ENCODE results near the gene KDM2B.
"Not testable (repeated sequence)": the region's sequence is repeated elsewhere in the genome, so short reads cannot be mapped to it uniquely, and the experiment has no call there.

KDM2B gene

DNA sequence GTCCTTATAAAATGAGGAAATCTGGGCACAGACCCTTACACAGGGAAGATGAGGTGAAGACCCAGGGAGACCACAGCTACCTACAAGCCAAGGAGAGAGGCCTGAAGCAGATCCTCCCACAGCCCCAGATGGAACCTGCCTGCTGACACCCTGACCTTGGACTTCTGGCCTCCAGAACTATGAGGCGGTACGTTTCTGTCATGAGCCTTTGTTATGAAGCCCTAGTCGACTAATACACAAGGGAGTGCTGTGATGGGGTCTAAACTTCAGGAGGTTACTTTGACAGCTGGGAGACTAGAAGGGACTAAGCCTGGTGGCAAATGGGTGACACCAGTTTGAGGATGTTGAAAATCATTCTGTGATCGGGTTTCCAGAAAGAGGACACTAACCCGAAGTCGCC, 95.9 kb downstream of the KDM2B start:
- CTCF ChIA-PET = no interaction called here
- TF ChIP-seq, protein P1, sequence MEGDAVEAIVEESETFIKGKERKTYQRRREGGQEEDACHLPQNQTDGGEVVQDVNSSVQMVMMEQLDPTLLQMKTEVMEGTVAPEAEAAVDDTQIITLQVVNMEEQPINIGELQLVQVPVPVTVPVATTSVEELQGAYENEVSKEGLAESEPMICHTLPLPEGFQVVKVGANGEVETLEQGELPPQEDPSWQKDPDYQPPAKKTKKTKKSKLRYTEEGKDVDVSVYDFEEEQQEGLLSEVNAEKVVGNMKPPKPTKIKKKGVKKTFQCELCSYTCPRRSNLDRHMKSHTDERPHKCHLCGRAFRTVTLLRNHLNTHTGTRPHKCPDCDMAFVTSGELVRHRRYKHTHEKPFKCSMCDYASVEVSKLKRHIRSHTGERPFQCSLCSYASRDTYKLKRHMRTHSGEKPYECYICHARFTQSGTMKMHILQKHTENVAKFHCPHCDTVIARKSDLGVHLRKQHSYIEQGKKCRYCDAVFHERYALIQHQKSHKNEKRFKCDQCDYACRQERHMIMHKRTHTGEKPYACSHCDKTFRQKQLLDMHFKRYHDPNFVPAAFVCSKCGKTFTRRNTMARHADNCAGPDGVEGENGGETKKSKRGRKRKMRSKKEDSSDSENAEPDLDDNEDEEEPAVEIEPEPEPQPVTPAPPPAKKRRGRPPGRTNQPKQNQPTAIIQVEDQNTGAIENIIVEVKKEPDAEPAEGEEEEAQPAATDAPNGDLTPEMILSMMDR (IDR thresholded peaks at IDR 0.05; ENCODE audit: control extremely low read depth, extremely low read depth, low read depth, missing control alignments) = no peak

DNA sequence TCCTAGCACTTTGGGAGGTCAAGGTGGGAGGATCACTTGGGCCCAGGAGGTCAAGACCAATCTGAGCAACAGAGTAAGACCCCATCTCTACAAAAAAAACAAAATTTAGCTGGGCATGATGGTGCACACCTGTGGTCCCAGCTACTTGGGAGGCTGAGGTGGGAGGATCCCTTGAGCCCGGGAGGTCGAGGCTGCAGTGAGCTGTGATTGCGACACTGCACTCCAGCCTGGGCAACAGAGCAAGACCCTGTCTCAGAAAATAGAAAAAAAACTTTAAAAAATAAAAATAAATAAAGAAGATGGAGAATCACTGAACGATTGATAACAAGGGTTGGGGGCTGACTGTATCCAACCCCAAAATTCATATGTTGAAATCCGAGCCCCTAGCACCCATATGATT, 96.3 kb downstream of the KDM2B start:
- POLR2A ChIA-PET = interaction anchor here (0.6 kb wide), 1 partner anchor 1491 kb away, joined by 4 read pairs; no protein-coding TSS in a partner anchor
- CTCF ChIA-PET = not testable (repeated sequence)

More for the DNA sequence above, 95.9 kb downstream of the KDM2B start:
- no peak for DNase-seq (ENCODE audit: extremely low spot score)
- POLR2A ChIA-PET = interaction anchor here (0.6 kb wide), 1 partner anchor 1491 kb away, joined by 4 read pairs; no protein-coding TSS in a partner anchor

DNA sequence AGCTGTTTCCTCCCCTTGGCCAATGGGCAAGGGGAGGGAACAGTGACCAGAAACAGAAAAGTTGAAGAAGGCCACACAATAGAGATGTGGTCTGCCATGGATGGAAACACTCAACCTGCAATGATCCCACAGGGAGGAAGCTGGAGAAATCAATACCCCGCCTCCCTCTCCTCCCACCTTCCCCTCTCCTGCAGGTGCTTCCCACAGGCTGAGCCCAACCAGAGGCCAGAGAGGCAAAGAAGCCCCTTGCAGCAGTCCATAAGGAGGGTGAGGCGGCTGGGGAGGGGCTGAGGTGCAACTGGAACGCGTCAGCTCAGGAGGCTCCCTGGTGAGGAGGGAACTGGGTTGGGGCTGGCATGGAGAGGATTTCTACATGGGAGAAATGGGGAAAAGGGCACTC, 96.9 kb downstream of the KDM2B start:
- DNase-seq (ENCODE audit: extremely low spot score) = no peak
- POLR2A ChIA-PET = no interaction called here
- CTCF ChIA-PET = interaction anchor here (1.0 kb wide), 1 partner anchor 10 kb away, joined by 4 read pairs; no protein-coding TSS in a partner anchor
- TF ChIP-seq, protein P1 (IDR thresholded peaks at IDR 0.05; ENCODE audit: control extremely low read depth, extremely low read depth, low read depth, missing control alignments) = no peak

More for the DNA sequence above, 96.3 kb downstream of the KDM2B start:
- not testable (repeated sequence) for DNase-seq (ENCODE audit: extremely low spot score)

DNA sequence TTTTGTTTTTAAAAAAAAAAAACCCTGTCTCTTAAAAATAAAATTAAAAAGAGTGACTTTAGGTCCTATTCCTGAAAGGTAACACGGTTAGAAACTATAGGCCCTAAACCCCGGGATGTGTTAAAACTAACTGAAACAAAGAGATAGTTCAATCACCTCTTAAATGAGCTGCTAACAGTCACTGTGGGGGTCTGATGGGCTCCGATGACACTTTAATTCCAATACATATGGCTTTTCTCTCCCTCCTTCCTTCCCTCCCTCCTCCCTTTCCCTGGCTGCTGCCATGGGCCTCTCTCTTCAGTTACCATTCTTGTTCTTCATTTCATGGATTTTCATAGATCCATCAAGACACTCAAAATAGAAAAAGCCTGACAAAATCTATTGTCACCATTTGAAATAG, 104.3 kb downstream of the KDM2B start:
- no peak for DNase-seq (ENCODE audit: extremely low spot score)
- ChIA-PET POLR2A (interaction anchor here (0.7 kb wide), 1 partner anchor 32 kb away, joined by 3 read pairs; no protein-coding TSS in a partner anchor), CTCF (interaction anchor here (1.0 to 5.1 kb wide), 5 partner anchors 15 to 206 kb away, joined by 4 to 24 read pairs (median 8); no protein-coding TSS in a partner anchor)
- TF ChIP-seq, protein P1 (IDR thresholded peaks at IDR 0.05; ENCODE audit: control extremely low read depth, extremely low read depth, low read depth, missing control alignments) = no peak

DNA sequence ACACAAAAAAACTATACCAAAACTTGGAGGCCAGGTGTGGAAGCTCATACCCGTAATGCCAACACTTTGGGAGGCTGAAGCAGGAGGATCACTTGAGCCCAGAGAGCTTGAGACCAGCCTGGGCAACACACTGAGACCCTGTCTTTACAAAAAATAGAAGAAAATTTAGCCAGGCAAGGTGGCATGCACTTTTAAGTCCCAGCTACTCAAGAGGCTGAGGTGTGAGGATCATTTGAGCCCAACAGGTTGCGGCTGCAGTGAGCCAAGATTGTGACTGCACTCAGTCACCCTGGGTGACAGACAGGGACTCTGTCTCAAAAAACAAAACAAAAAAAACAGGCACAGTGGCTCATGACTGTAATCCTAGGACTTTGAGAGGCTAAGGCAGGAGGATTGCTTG, 105.5 kb downstream of the KDM2B start:
- ChIA-PET POLR2A (no interaction called here), CTCF (interaction anchor here (1.0 to 1.3 kb wide), 2 partner anchors 13 to 33 kb away, joined by 3 read pairs; no protein-coding TSS in a partner anchor)
- TF ChIP-seq, protein P1 (IDR thresholded peaks at IDR 0.05; ENCODE audit: control extremely low read depth, extremely low read depth, low read depth, missing control alignments) = no peak
- no peak for DNase-seq (ENCODE audit: extremely low spot score)

DNA sequence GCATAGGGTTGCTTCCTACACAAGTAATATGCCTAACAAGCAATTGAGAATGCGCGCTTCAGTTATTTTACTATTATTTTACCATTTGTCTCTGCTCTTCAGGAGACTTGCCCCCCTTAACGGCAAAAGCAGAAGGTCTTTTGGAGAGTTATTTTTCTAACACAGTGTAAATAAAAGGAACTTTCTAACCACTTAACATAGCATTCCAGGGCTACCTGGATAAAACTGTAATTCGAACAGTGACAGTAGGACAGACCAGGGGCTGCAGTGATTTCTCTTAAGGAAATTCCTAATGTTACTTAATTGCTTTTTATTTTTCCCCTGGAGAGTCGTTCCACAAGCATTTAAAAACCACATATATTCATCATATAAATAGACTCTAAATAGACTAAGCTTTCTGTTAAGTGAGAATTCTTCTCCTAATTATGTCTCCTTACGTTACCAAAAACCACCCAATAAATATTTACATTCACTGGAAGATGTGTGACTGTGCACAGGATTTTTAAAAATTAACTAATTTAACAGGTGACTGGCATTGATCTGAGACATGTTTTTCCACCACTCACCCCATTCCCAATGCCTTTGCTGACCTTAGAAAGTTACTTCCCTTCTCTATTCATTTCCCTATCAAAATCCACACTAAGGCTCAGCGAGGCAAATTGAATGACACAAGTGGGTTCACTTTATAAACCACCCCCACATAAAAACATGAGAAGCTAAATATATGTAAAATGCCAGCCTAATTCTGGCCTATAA, 108.5 kb downstream of the KDM2B start:
- TF ChIP-seq, protein P1 (IDR thresholded peaks at IDR 0.05; ENCODE audit: control extremely low read depth, extremely low read depth, low read depth, missing control alignments) = no peak
- DNase-seq (ENCODE audit: extremely low spot score) = no peak
- ChIA-PET CTCF (no interaction called here), POLR2A (no interaction called here)

DNA sequence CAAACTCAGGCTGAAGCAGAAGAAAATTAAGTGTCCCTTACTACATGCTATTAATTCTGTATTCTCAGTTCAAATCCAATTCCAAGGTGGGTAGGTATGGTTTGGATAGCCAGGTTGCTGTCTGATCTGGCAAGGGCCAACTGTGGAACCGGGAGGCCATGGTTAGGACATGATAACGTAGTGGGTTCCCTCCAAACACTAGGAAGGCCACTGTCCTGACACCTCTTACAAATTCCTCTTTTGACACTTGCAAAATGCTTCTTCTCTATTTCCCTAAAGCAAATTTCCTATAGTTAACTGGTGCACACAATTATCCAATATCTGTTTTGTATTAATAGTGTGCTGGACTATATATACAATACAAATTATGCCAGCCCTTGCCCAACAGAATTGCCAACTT, 110.1 kb downstream of the KDM2B start:
- TF ChIP-seq, protein P1 (IDR thresholded peaks at IDR 0.05; ENCODE audit: control extremely low read depth, extremely low read depth, low read depth, missing control alignments) = no peak
- CTCF ChIA-PET = no interaction called here
- POLR2A ChIA-PET = no interaction called here

More for the DNA sequence above, 110.1 kb downstream of the KDM2B start:
- DNase-seq (ENCODE audit: extremely low spot score) = no peak

All from GM10248 (cell line).